Ovary (tissue), 3 donors: ENCODE results near the gene KCTD11.

Source experiments
- POLR2A ChIP-seq: fragments of 450-650 bp; IDR thresholded peaks from one replicate; pipeline ENCODE4 v1.6.1; 2017; ENCODE audit warnings: antibody characterized with exemption, mild to moderate bottlenecking, moderate library complexity
- TF ChIP-seq, protein P1 (sequence below), 3 donors: fragments of 450-650 bp in 2 of 3; fragments of 200-600 bp in 1 of 3; IDR thresholded peaks; one replicate each; pipeline versions ENCODE4 v1.5.1 to v1.8.0; 2016 to 2022; ENCODE audit warnings: antibody characterized with exemption in 3 of 3, mild to moderate bottlenecking in 1 of 3
- donor health status: DM: no; HTN: no; CAD: no.

DNA sequence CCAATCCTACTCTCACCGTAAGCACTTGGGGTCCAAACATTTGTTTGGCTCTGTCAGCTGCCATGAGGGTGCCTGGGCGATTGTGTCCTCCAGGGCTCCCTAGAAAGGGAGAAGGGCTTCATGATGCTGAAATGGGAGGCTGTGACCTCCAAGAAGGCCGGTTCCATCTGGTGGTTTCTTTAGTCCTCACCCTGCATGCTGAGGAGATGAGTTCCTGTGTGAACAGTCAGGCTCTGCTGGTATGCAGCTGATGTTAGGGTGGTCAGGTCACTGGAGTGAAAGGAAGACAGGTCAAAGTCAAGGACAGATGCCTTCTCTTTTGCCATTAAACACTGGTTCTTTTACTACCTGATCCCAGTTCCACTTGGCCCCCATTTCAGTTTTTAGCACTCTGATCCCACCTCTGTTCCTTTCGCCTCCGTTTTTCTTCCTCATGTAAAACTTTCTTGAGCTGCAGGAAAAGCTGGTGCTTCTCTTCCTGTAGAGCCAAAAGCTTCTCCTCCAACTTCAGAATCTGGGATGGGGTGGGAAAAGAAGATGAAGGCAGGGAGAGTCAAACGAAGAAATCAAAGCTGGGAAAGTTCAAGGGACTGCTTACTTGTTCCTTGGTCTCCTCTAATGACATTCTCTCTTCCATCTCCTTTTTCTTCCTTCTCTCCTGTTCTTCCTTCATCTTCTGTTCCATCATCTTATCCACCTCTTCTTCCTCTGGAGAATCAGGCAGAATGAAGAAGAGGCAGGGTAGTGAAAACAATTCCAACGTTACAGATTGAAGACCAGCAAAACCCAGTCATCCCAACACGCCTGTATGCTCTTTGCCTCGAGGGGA, 37.9 kb upstream of the KCTD11 start:
- TF ChIP-seq, protein P1, sequence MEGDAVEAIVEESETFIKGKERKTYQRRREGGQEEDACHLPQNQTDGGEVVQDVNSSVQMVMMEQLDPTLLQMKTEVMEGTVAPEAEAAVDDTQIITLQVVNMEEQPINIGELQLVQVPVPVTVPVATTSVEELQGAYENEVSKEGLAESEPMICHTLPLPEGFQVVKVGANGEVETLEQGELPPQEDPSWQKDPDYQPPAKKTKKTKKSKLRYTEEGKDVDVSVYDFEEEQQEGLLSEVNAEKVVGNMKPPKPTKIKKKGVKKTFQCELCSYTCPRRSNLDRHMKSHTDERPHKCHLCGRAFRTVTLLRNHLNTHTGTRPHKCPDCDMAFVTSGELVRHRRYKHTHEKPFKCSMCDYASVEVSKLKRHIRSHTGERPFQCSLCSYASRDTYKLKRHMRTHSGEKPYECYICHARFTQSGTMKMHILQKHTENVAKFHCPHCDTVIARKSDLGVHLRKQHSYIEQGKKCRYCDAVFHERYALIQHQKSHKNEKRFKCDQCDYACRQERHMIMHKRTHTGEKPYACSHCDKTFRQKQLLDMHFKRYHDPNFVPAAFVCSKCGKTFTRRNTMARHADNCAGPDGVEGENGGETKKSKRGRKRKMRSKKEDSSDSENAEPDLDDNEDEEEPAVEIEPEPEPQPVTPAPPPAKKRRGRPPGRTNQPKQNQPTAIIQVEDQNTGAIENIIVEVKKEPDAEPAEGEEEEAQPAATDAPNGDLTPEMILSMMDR (IDR thresholded peaks at IDR 0.05) = no peak
- TF ChIP-seq POLR2A = no peak
